Activated CD8-positive, alpha-beta memory T cell treated with anti-CD3 and anti-CD28 coated beads, Interleukin-2, amount 10 ng/mL, durations not matched to agents 7 days and 5 days (primary cell): ENCODE results near the gene C8B. TPM values are rescaled to one million over a fixed set of nuclear protein-coding genes. Genes with fewer than 3 reads are reported as not detected.

Source experiments
- ATAC-seq: fragments of 150-1000 bp; cut with Tn5 transposase; one replicate; pipeline ENCODE4 v1.10.0; 2021; ENCODE audit warnings: moderate library complexity
- CTCF ChIA-PET: fragments of 350-600 bp; sonication (Branson Sonifier 250); formaldehyde crosslinking; loops from one replicate; lab custom pipeline; 2021; ENCODE audit warnings: antibody characterized with exemption; lab: Charles Lee
- DNase-seq: peaks from one replicate; pipeline ENCODE4 v3.0.0-alpha.2; 2020
- H3K27ac Mint-ChIP-seq: one replicate; pipeline ENCODE4 v1.8.0; 2021; ENCODE audit warnings: mild to moderate bottlenecking, mixed read lengths
- H3K27me3 Mint-ChIP-seq: one replicate; pipeline ENCODE4 v1.8.0; 2021; ENCODE audit warnings: mixed read lengths
- H3K36me3 Mint-ChIP-seq: one replicate; pipeline ENCODE4 v1.8.0; 2021; ENCODE audit warnings: mild to moderate bottlenecking, mixed read lengths
- H3K4me1 Mint-ChIP-seq: one replicate; pipeline ENCODE4 v1.8.0; 2021; ENCODE audit warnings: mixed read lengths
- H3K4me3 Mint-ChIP-seq: one replicate; pipeline ENCODE4 v1.8.0; 2021; ENCODE audit warnings: mild to moderate bottlenecking, moderate library complexity, mixed read lengths
- H3K9me3 Mint-ChIP-seq: one replicate; pipeline ENCODE4 v1.8.0; 2022; ENCODE audit warnings: low read depth, mixed read lengths
- total RNA-seq, 2 experiments: library from RNA; stranded (reverse); gene quantifications; one replicate each; pipeline ENCODE4 v1.2.3, GENCODE V29; 2021

Gene C8B
- total RNA-seq, 2 experiments from 2014 or later = not detected

GRCh38 chr1:56894014-56894413 lies 71.8 kb downstream of the C8B start:
- DNase-seq = no peak
- CTCF ChIA-PET = no interaction called here

GRCh38 chr1:56890229-56890628 lies 75.6 kb downstream of the C8B start:
- Mint-ChIP-seq H3K4me1 (no peaks in the 10 kb centered on the region), H3K4me3 (no peak overlapping the region), H3K36me3 (no peaks in the 10 kb centered on the region), H3K27ac (no peak overlapping the region), H3K27me3 (no peaks in the 10 kb centered on the region), H3K9me3 (no peaks in the 10 kb centered on the region)
- DNase-seq = no peak
- CTCF ChIA-PET = no interaction called here
- no peak for ATAC-seq

More at GRCh38 chr1:56894014-56894413, 71.8 kb downstream of the C8B start:
- H3K27ac Mint-ChIP-seq = no peak overlapping the region
- H3K9me3 Mint-ChIP-seq = no peaks in the 10 kb centered on the region
- H3K27me3 Mint-ChIP-seq = no peaks in the 10 kb centered on the region
- no peak overlapping the region for H3K4me3 Mint-ChIP-seq
- no peak for ATAC-seq
- no peaks in the 10 kb centered on the region for H3K36me3 Mint-ChIP-seq
- H3K4me1 Mint-ChIP-seq = no peaks in the 10 kb centered on the region

GRCh38 chr1:56881417-56881816 lies 84.4 kb downstream of the C8B start:
- no peak overlapping the region for H3K4me3 Mint-ChIP-seq
- CTCF ChIA-PET = no interaction called here
- H3K9me3 Mint-ChIP-seq = peaks cover 2% of the 10 kb centered on the region
- DNase-seq = no peak
- ATAC-seq = no peak
- no peak overlapping the region for H3K27ac Mint-ChIP-seq
- H3K4me1 Mint-ChIP-seq = no peaks in the 10 kb centered on the region
- H3K27me3 Mint-ChIP-seq = no peaks in the 10 kb centered on the region
- no peaks in the 10 kb centered on the region for H3K36me3 Mint-ChIP-seq

- CTCF ChIA-PET = no interaction called here
- no peaks in the 10 kb centered on the region for H3K36me3 Mint-ChIP-seq
- no peak for ATAC-seq
- no peak overlapping the region for H3K4me3 Mint-ChIP-seq
- no peak for DNase-seq
- no peak overlapping the region for H3K27ac Mint-ChIP-seq
- H3K9me3 Mint-ChIP-seq = peaks cover 2% of the 10 kb centered on the region
- H3K4me1 Mint-ChIP-seq = no peaks in the 10 kb centered on the region
- H3K27me3 Mint-ChIP-seq = no peaks in the 10 kb centered on the region
These were observed 85.0 kb downstream of the C8B start for GRCh38 chr1:56880774-56881173.

Other genes starting within 250 kb of the C8B start
- not detected for gene FYB2, start 146.6 kb downstream of the C8B start, total RNA-seq
- not detected for gene C8A, start 111.2 kb downstream of the C8B start, total RNA-seq